Dendritic cell treated with granulocyte-macrophage colony-stimulating factor and Interleukin-4, amounts not matched to agents 40 ng/mL and 50 ng/mL, for 4 days (primary cell): Measurements from ENCODE around the gene SEZ6.

Experiments used
- H3K27ac Mint-ChIP-seq: one replicate; pipeline ENCODE4 v1.8.0; 2022; ENCODE audit warnings: mild to moderate bottlenecking, mixed read lengths
- H3K27me3 Mint-ChIP-seq: one replicate; pipeline ENCODE4 v1.8.0; 2022; ENCODE audit warnings: mild to moderate bottlenecking, mixed read lengths
- H3K36me3 Mint-ChIP-seq: one replicate; pipeline ENCODE4 v1.8.0; 2022; ENCODE audit warnings: low read depth, mixed read lengths
- H3K4me1 Mint-ChIP-seq: one replicate; pipeline ENCODE4 v1.8.0; 2022; ENCODE audit warnings: low read depth, mixed read lengths
- H3K4me3 Mint-ChIP-seq: one replicate; pipeline ENCODE4 v1.8.0; 2022; ENCODE audit warnings: mild to moderate bottlenecking, moderate library complexity, mixed read lengths
- H3K9me3 Mint-ChIP-seq: one replicate; pipeline ENCODE4 v1.8.0; 2022; ENCODE audit warnings: mixed read lengths
- intact Hi-C: fragments of 100-400 bp; cut with micrococcal nuclease; formaldehyde crosslinking; loops from one replicate; pipeline ENCODE4 v1.15.0; 2022

SEZ6 gene

GRCh38 chr17:29042679-29043538 lies 37.1 kb upstream of the SEZ6 start, which contains the start of gene PIPOX:
TSS of gene PIPOX (plus strand) at chr17:29043141. CDS start at chr17:29043226, 85 bp downstream.
- no peaks in the 10 kb centered on the region for H3K9me3 Mint-ChIP-seq
- H3K27ac Mint-ChIP-seq: peak within 1 kb of the TSS; percentile 95
- H3K36me3 Mint-ChIP-seq: no peaks in the 10 kb centered on the region
- peaks cover 68% of the 10 kb centered on the region for H3K4me1 Mint-ChIP-seq
- intact Hi-C loops: loop anchor here (5.0 kb wide), 2 partner anchors 34 to 69 kb away; no protein-coding TSS in a partner anchor
- H3K27me3 Mint-ChIP-seq: no peaks in the 10 kb centered on the region
- peak within 1 kb of the TSS; percentile 70 for H3K4me3 Mint-ChIP-seq

GRCh38 chr17:29042026-29042678 lies 36.3 kb upstream of the SEZ6 start:
- Mint-ChIP-seq H3K4me3 (peak overlapping the region; percentile 70), H3K4me1 (peaks cover 68% of the 10 kb centered on the region), H3K27ac (peak overlapping the region; percentile 95), H3K27me3 (no peaks in the 10 kb centered on the region), H3K9me3 (no peaks in the 10 kb centered on the region), H3K36me3 (no peaks in the 10 kb centered on the region)
- intact Hi-C loops: loop anchor here (5.0 kb wide), 2 partner anchors 35 to 70 kb away; no protein-coding TSS in a partner anchor

GRCh38 chr17:29041571-29041970 lies 35.7 kb upstream of the SEZ6 start:
- Mint-ChIP-seq H3K4me1 (peaks cover 62% of the 10 kb centered on the region), H3K36me3 (no peaks in the 10 kb centered on the region), H3K9me3 (no peaks in the 10 kb centered on the region), H3K4me3 (no peak overlapping the region), H3K27me3 (no peaks in the 10 kb centered on the region), H3K27ac (peak overlapping the region; percentile 95)
- intact Hi-C loops: loop anchor here (5.0 kb wide), 2 partner anchors 36 to 71 kb away; no protein-coding TSS in a partner anchor

- Mint-ChIP-seq H3K4me3 (no peak overlapping the region), H3K36me3 (no peaks in the 10 kb centered on the region), H3K9me3 (no peaks in the 10 kb centered on the region), H3K27ac (peak overlapping the region; percentile 95), H3K4me1 (peaks cover 62% of the 10 kb centered on the region), H3K27me3 (no peaks in the 10 kb centered on the region)
- intact Hi-C loops: loop anchor here (5.0 kb wide), 2 partner anchors 36 to 71 kb away; no protein-coding TSS in a partner anchor
These were observed 35.3 kb upstream of the SEZ6 start for GRCh38 chr17:29041091-29041490.

- Mint-ChIP-seq H3K36me3 (no peaks in the 10 kb centered on the region), H3K27me3 (peaks cover 8% of the 10 kb centered on the region), H3K9me3 (peaks cover 6% of the 10 kb centered on the region), H3K4me3 (no peak overlapping the region), H3K4me1 (peaks cover 59% of the 10 kb centered on the region), H3K27ac (peak overlapping the region; percentile 32)
- intact Hi-C loops: loop anchor here (5.0 kb wide), 2 partner anchors 37 to 72 kb away; no protein-coding TSS in a partner anchor
These were observed 34.1 kb upstream of the SEZ6 start for GRCh38 chr17:29039764-29040598.

- H3K4me3 Mint-ChIP-seq: no peak overlapping the region
- peaks cover 42% of the 10 kb centered on the region for H3K4me1 Mint-ChIP-seq
- intact Hi-C loops: no loop called here
- H3K36me3 Mint-ChIP-seq: peaks cover 6% of the 10 kb centered on the region
- peaks cover 20% of the 10 kb centered on the region for H3K27me3 Mint-ChIP-seq
- H3K27ac Mint-ChIP-seq: no peak overlapping the region
- peaks cover 16% of the 10 kb centered on the region for H3K9me3 Mint-ChIP-seq
These were observed 32.4 kb upstream of the SEZ6 start for GRCh38 chr17:29038085-29038795.

- no peak overlapping the region for H3K27ac Mint-ChIP-seq
- peaks cover 22% of the 10 kb centered on the region for H3K27me3 Mint-ChIP-seq
- peaks cover 41% of the 10 kb centered on the region for H3K4me1 Mint-ChIP-seq
- peaks cover 6% of the 10 kb centered on the region for H3K36me3 Mint-ChIP-seq
- H3K9me3 Mint-ChIP-seq: peaks cover 16% of the 10 kb centered on the region
- intact Hi-C loops: no loop called here
- H3K4me3 Mint-ChIP-seq: no peak overlapping the region
These were observed 31.9 kb upstream of the SEZ6 start for GRCh38 chr17:29037739-29038084.

- Mint-ChIP-seq H3K9me3 (peaks cover 16% of the 10 kb centered on the region), H3K4me1 (peaks cover 41% of the 10 kb centered on the region), H3K27me3 (peaks cover 32% of the 10 kb centered on the region), H3K36me3 (peaks cover 6% of the 10 kb centered on the region), H3K27ac (no peak overlapping the region), H3K4me3 (no peak overlapping the region)
- intact Hi-C loops: no loop called here
These were observed 30.8 kb upstream of the SEZ6 start for GRCh38 chr17:29036584-29036983.

- H3K9me3 Mint-ChIP-seq: peaks cover 16% of the 10 kb centered on the region
- H3K36me3 Mint-ChIP-seq: peaks cover 6% of the 10 kb centered on the region
- peaks cover 34% of the 10 kb centered on the region for H3K27me3 Mint-ChIP-seq
- no peak overlapping the region for H3K27ac Mint-ChIP-seq
- H3K4me3 Mint-ChIP-seq: no peak overlapping the region
- peaks cover 31% of the 10 kb centered on the region for H3K4me1 Mint-ChIP-seq
- intact Hi-C loops: loop anchor here (5.0 kb wide), 1 partner anchor 33 kb away; no protein-coding TSS in a partner anchor
These were observed 28.7 kb upstream of the SEZ6 start for GRCh38 chr17:29034510-29034909.

GRCh38 chr17:29032857-29033197 lies 27.0 kb upstream of the SEZ6 start:
- Mint-ChIP-seq H3K9me3 (peaks cover 16% of the 10 kb centered on the region), H3K27me3 (peaks cover 42% of the 10 kb centered on the region), H3K36me3 (peaks cover 6% of the 10 kb centered on the region), H3K27ac (no peak overlapping the region), H3K4me1 (peaks cover 35% of the 10 kb centered on the region), H3K4me3 (no peak overlapping the region)
- intact Hi-C loops: loop anchor here (5.0 kb wide), 1 partner anchor 34 kb away; no protein-coding TSS in a partner anchor

- Mint-ChIP-seq H3K27me3 (peaks cover 48% of the 10 kb centered on the region), H3K4me1 (peaks cover 41% of the 10 kb centered on the region), H3K27ac (no peak overlapping the region), H3K9me3 (peaks cover 16% of the 10 kb centered on the region), H3K4me3 (no peak overlapping the region), H3K36me3 (peaks cover 6% of the 10 kb centered on the region)
- intact Hi-C loops: loop anchor here (5.0 kb wide), 1 partner anchor 35 kb away; no protein-coding TSS in a partner anchor
These were observed 26.4 kb upstream of the SEZ6 start for GRCh38 chr17:29032013-29032856.

GRCh38 chr17:29031488-29031887 lies 25.7 kb upstream of the SEZ6 start:
- H3K4me1 Mint-ChIP-seq: peaks cover 47% of the 10 kb centered on the region
- intact Hi-C loops: loop anchor here (5.0 kb wide), 1 partner anchor 36 kb away; no protein-coding TSS in a partner anchor
- H3K36me3 Mint-ChIP-seq: peaks cover 6% of the 10 kb centered on the region
- no peak overlapping the region for H3K27ac Mint-ChIP-seq
- no peak overlapping the region for H3K4me3 Mint-ChIP-seq
- peaks cover 16% of the 10 kb centered on the region for H3K9me3 Mint-ChIP-seq
- H3K27me3 Mint-ChIP-seq: peaks cover 55% of the 10 kb centered on the region
